ENCODE data around the gene GJD4. TPM values are rescaled to one million over a fixed set of nuclear protein-coding genes. Genes with fewer than 3 reads are reported as not detected.
A peak's percentile ranks its signal among the peaks of the same experiment; 100 is the strongest.

The GJD4 gene
- total RNA-seq, 1 donor from 2014 or later, result not detected

GRCh38 chr10:35579116-35579515 lies 26.0 kb upstream of the GJD4 start:
- DNase-seq (ENCODE audit: low read depth), result no peak

- no peak for DNase-seq (ENCODE audit: low read depth)
Measured at GRCh38 chr10:35579726-35580422, 25.3 kb upstream of the GJD4 start.

- no peak for DNase-seq (ENCODE audit: low read depth)
Measured at GRCh38 chr10:35580423-35580770, 24.7 kb upstream of the GJD4 start.

GRCh38 chr10:35581655-35582054 lies 23.5 kb upstream of the GJD4 start:
- no peak for DNase-seq (ENCODE audit: low read depth)

GRCh38 chr10:35584946-35585345 lies 20.2 kb upstream of the GJD4 start:
- no peak for DNase-seq (ENCODE audit: low read depth)

- no peak for DNase-seq (ENCODE audit: low read depth)
Measured at GRCh38 chr10:35585356-35585755, 19.8 kb upstream of the GJD4 start.

- no peak for DNase-seq (ENCODE audit: low read depth)
Measured at GRCh38 chr10:35585903-35586535, 19.1 kb upstream of the GJD4 start.

GRCh38 chr10:35588836-35589235 lies 16.3 kb upstream of the GJD4 start:
- no peak for DNase-seq (ENCODE audit: low read depth)

GRCh38 chr10:35592441-35592840 lies 12.7 kb upstream of the GJD4 start:
- peak; percentile 39 for DNase-seq (ENCODE audit: low read depth)

GRCh38 chr10:35594115-35595079 lies 10.7 kb upstream of the GJD4 start:
- DNase-seq (ENCODE audit: low read depth), result no peak

- DNase-seq (ENCODE audit: low read depth), result no peak
Measured at GRCh38 chr10:35595106-35595505, 10.0 kb upstream of the GJD4 start.

GRCh38 chr10:35598379-35598778 lies 6.8 kb upstream of the GJD4 start:
- DNase-seq (ENCODE audit: low read depth), result no peak

- no peak for DNase-seq (ENCODE audit: low read depth)
Measured at GRCh38 chr10:35600193-35600592, 4.9 kb upstream of the GJD4 start.

- DNase-seq (ENCODE audit: low read depth), result no peak
Measured at GRCh38 chr10:35606430-35606829, 1.3 kb downstream of the GJD4 start.

GRCh38 chr10:35607475-35608327 lies 2.6 kb downstream of the GJD4 start:
- no peak for DNase-seq (ENCODE audit: low read depth)

GRCh38 chr10:35608328-35608672 lies 3.2 kb downstream of the GJD4 start:
- no peak for DNase-seq (ENCODE audit: low read depth)

- no peak for DNase-seq (ENCODE audit: low read depth)
Measured at GRCh38 chr10:35611750-35612149, 6.6 kb downstream of the GJD4 start.

GRCh38 chr10:35612385-35613106 lies 7.4 kb downstream of the GJD4 start:
- no peak for DNase-seq (ENCODE audit: low read depth)

- no peak for DNase-seq (ENCODE audit: low read depth)
Measured at GRCh38 chr10:35613107-35613440, 7.9 kb downstream of the GJD4 start.

- DNase-seq (ENCODE audit: low read depth), result peak; percentile 26
Measured at GRCh38 chr10:35613597-35614226, 8.6 kb downstream of the GJD4 start.

- DNase-seq (ENCODE audit: low read depth), result no peak
Measured at GRCh38 chr10:35614312-35614711, 9.2 kb downstream of the GJD4 start.
